ENCODE measurements around the gene SHC3. TPM values are rescaled to one million over a fixed set of nuclear protein-coding genes. Genes with fewer than 3 reads are reported as not detected.

SHC3 gene
- total RNA-seq, 1 experiment from 2014 or later, result 1.8 TPM

GRCh38 chr9:89107406-89107805 lies 71.2 kb downstream of the SHC3 start:
- Mint-ChIP-seq H3K27me3 (ENCODE audit: low read depth) (no peaks in the 10 kb centered on the region), H3K4me3 (no peak overlapping the region), H3K36me3 (ENCODE audit: insufficient read depth in 1 of 3, low read depth in 3 of 3) (no peaks in the 10 kb centered on the region; a peak in 1 of 7 replicates), H3K9me3 (no peaks in the 10 kb centered on the region), H3K4me1 (peaks cover 10 to 17% of the 10 kb centered on the region in 2 experiments), H3K27ac (no peak overlapping the region)
- Histone ChIP-seq H3K4ac (ENCODE audit: low read depth, low read length) (no peak overlapping the region), H2BK120ac (ENCODE audit: low read depth, low read length, poor library complexity, severe bottlenecking) (no peak overlapping the region), H3K4me1 (ENCODE audit: insufficient read depth, low read length) (no peaks in the 10 kb centered on the region), H2AFZ (ENCODE audit: low read length) (no peak overlapping the region), H2BK12ac (ENCODE audit: insufficient read length, low read depth, low read length) (no peak overlapping the region), H3K27me3 (ENCODE audit: insufficient read depth, low read length) (no peaks in the 10 kb centered on the region), H3K56ac (ENCODE audit: insufficient read length, low read depth, low read length) (no peak overlapping the region), H3K18ac (ENCODE audit: insufficient read length, low read depth, low read length) (no peak overlapping the region), H2AK5ac (ENCODE audit: insufficient read length, low read length) (no peak overlapping the region), H4K20me1 (ENCODE audit: control insufficient read depth, insufficient read depth, insufficient read length) (no peaks in the 10 kb centered on the region), H3K79me2 (ENCODE audit: insufficient read depth, low read length) (no peaks in the 10 kb centered on the region), H4K91ac (ENCODE audit: insufficient read length, low read depth, low read length) (no peak overlapping the region), H3K23me2 (ENCODE audit: insufficient read length, low read depth, low read length, poor library complexity, severe bottlenecking) (no peaks in the 10 kb centered on the region), H2BK20ac (ENCODE audit: low read depth, low read length, poor library complexity, severe bottlenecking) (no peak overlapping the region), H3K9me3 (ENCODE audit: control insufficient read depth, low read depth, low read length) (peaks cover 8% of the 10 kb centered on the region), H2BK5ac (ENCODE audit: insufficient read length, low read length) (no peak overlapping the region), H4K8ac (replicated peaks; ENCODE audit: insufficient read length, low read depth, low read length) (no peak overlapping the region), H3K9ac (ENCODE audit: extremely low read depth, insufficient read length, low read length) (no peak overlapping the region), H3K23ac (ENCODE audit: insufficient read length, low read depth, low read length) (no peak overlapping the region), H2BK15ac (ENCODE audit: low read depth, low read length) (no peak overlapping the region), H4K5ac (ENCODE audit: insufficient read length, low read depth, low read length) (no peak overlapping the region), H3K14ac (ENCODE audit: insufficient read depth, low read length) (no peak overlapping the region), H3K27ac (ENCODE audit: insufficient read length, low read depth, low read length) (no peak overlapping the region), H3T11ph (ENCODE audit: low read length) (no peak overlapping the region), H3K4me2 (ENCODE audit: insufficient read depth, insufficient read length, low read length) (no peak overlapping the region), H3K79me1 (ENCODE audit: insufficient read depth, low read depth, low read length, poor library complexity, severe bottlenecking) (no peaks in the 10 kb centered on the region)
- WGBS (ENCODE audit: extremely low coverage, insufficient read length, low lambda C conversion rate), result no CpG with 5 or more reads among the region's 3 CpGs
- DNase-seq, result no peak
- TF ChIP-seq, protein P1, sequence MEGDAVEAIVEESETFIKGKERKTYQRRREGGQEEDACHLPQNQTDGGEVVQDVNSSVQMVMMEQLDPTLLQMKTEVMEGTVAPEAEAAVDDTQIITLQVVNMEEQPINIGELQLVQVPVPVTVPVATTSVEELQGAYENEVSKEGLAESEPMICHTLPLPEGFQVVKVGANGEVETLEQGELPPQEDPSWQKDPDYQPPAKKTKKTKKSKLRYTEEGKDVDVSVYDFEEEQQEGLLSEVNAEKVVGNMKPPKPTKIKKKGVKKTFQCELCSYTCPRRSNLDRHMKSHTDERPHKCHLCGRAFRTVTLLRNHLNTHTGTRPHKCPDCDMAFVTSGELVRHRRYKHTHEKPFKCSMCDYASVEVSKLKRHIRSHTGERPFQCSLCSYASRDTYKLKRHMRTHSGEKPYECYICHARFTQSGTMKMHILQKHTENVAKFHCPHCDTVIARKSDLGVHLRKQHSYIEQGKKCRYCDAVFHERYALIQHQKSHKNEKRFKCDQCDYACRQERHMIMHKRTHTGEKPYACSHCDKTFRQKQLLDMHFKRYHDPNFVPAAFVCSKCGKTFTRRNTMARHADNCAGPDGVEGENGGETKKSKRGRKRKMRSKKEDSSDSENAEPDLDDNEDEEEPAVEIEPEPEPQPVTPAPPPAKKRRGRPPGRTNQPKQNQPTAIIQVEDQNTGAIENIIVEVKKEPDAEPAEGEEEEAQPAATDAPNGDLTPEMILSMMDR (conservative IDR thresholded peaks at IDR 0.05), result no peak

All from H9 (cell line).